ENCODE measurements around the gene TRIP10. TPM values are rescaled to one million over a fixed set of nuclear protein-coding genes. Genes with fewer than 3 reads are reported as not detected.

TRIP10 gene
- total RNA-seq, 1 experiment from 2014 or later: 50.0 TPM

Other genes starting within 250 kb of the TRIP10 start
- not detected in 2 replicates for gene TUBB4A, start 237.4 kb upstream of the TRIP10 start, total RNA-seq (2014; rRNA removed; shearing (Covaris generic))
- 16.3 and 18.2 TPM in 2 replicates for gene TNFSF9, start 208.7 kb upstream of the TRIP10 start, total RNA-seq (2014; rRNA removed; shearing (Covaris generic))
- 122 and 128 TPM in 2 replicates for gene CD70, start 148.5 kb upstream of the TRIP10 start, total RNA-seq (2014; rRNA removed; shearing (Covaris generic))
- not detected in 2 replicates for gene TNFSF14, start 69.5 kb upstream of the TRIP10 start, total RNA-seq (2014; rRNA removed; shearing (Covaris generic))
- gene C3, start 19.0 kb upstream of the TRIP10 start, total RNA-seq (2014; rRNA removed; shearing (Covaris generic)): not detected in 2 replicates
- gene GPR108, start 2.1 kb upstream of the TRIP10 start, total RNA-seq (2014; rRNA removed; shearing (Covaris generic)): 30.1 and 38.2 TPM in 2 replicates
- gene SH2D3A, start 27.8 kb downstream of the TRIP10 start, total RNA-seq (2014; rRNA removed; shearing (Covaris generic)): not detected in 2 replicates
- gene VAV1, start 33.0 kb downstream of the TRIP10 start, total RNA-seq (2014; rRNA removed; shearing (Covaris generic)): not detected in 2 replicates
- gene ADGRE1, start 147.9 kb downstream of the TRIP10 start, total RNA-seq (2014; rRNA removed; shearing (Covaris generic)): 0.16 TPM in 1 of 2 replicates, not detected in the other